BJ (cell line): ENCODE measurements around the gene NGDN. TPM values are rescaled to one million over a fixed set of nuclear protein-coding genes. Genes with fewer than 3 reads are reported as not detected.

Experiments used
- CTCF ChIA-PET: fragments of 350-600 bp; formaldehyde crosslinking; extraction: SDS; loops from one replicate; lab custom pipeline; 2021; ENCODE audit warnings: antibody characterized with exemption, inconsistent platforms; lab: Yijun Ruan, JAX
- POLR2A ChIA-PET: fragments of 300-600 bp; sonication (Branson Sonifier 250); formaldehyde crosslinking; extraction: SDS; loops from one replicate; lab custom pipeline; 2021; ENCODE audit warnings: antibody characterized with exemption; lab: Charles Lee
- DNase-seq: peaks from one replicate; pipeline ENCODE4 v3.0.0-alpha.2; 2011; ENCODE audit warnings: low read depth
- H3K27me3 ChIP-seq: 2 replicates; pipeline ENCODE4 v1.6.0; 2011; ENCODE audit warnings: low read length; ENCODE audit not compliant: control insufficient read depth, insufficient read depth
- H3K36me3 ChIP-seq: 2 replicates; pipeline ENCODE4 v1.5.1; 2011; ENCODE audit warnings: low read length; ENCODE audit not compliant: control insufficient read depth, insufficient read depth
- H3K4me3 ChIP-seq: 2 replicates; pipeline ENCODE4 v1.5.1; 2011; ENCODE audit warnings: low read depth, mild to moderate bottlenecking, control low read depth, low read length
- CTCF ChIP-seq: IDR thresholded peaks from 2 replicates; pipeline ENCODE4 v1.5.1; 2011; ENCODE audit warnings: low read depth, mild to moderate bottlenecking, control low read depth, inconsistent platforms, low read length, moderate library complexity; ENCODE audit not compliant: insufficient read depth
- polyA plus RNA-seq: library from polyadenylated mRNA; depleted of rRNA; stranded (reverse); fragments of >200 nt; gene quantifications from 2 replicates; pipeline ENCODE4 v1.2.3, GENCODE V29; 2011

Gene NGDN
- polyA plus RNA-seq, 1 experiment = 34.5 TPM

DNA sequence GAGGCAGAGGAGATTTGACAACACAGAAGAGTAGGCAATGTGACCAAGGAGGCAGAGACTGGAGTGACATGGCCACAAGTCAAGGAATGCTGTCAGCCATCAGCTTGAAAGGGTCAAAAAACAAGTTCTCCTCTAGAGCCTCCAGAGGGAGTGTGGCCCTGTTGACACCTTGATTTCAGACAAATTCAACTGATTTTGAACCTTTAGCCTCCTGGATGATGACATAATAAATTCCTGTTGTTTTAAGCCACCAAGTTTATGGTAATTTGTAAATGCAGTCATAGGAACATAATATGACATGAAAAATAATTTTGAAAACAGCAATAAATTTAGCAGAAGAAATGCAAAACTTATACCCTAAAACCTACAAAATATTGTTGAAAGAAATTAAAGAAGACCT, 8.5 kb upstream of the NGDN start:
- no peak for TF ChIP-seq CTCF
- ChIA-PET POLR2A (no interaction called here), CTCF (no interaction called here)
- no peaks in the 10 kb centered on the region for H3K36me3 ChIP-seq
- DNase-seq = no peak
- peaks cover 3% of the 10 kb centered on the region for H3K27me3 ChIP-seq
- no peak overlapping the region for H3K4me3 ChIP-seq

DNA sequence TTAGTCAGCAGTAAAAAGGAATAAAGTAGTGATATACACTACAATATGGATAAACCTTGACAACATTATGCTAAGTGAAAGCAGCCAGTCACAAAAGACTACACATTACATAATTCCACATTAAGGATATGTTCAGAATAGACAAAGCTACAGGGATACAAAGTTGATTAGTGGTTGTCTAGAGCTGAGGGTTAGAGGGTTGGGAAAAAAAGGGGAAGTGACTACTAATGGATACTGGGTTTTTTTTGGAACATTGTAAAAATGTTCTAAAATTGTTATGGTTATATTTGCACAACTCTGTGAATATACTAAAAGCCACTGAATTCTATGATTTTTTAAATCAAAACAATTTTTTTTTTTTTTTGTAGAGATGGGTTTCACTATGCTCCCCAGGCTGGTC, 4.8 kb upstream of the NGDN start:
- Histone ChIP-seq H3K36me3 (no peaks in the 10 kb centered on the region), H3K4me3 (no peak overlapping the region), H3K27me3 (peaks cover 3% of the 10 kb centered on the region)
- ChIA-PET CTCF (interaction anchor here (1.1 to 1.2 kb wide), 2 partner anchors 97 to 98 kb away, joined by 3 to 4 read pairs; no protein-coding TSS in a partner anchor), POLR2A (no interaction called here)
- no peak for TF ChIP-seq CTCF
- no peak for DNase-seq

DNA sequence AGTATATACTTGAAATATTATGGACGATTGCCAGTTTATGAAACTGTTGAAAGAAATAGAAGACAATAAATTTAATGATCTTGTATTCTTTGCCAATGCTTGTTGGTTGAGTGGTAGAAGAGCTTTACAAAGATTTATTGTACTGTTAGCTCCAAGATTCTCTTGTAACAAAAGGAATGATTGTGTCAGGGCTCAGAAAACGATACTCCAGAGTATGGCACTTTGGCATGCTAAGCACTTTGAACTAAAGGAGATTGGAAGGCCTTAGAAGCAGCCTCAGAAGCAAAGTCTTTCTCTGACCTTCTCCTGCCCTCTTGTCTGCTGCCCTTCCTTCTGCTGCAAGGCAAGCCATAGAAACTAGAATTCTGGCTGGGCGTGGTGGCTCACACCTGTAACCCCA, 4.2 kb upstream of the NGDN start:
- Histone ChIP-seq H3K36me3 (no peaks in the 10 kb centered on the region), H3K27me3 (peaks cover 3% of the 10 kb centered on the region), H3K4me3 (no peak overlapping the region)
- CTCF ChIA-PET = interaction anchor here (1.1 to 1.2 kb wide), 2 partner anchors 96 to 98 kb away, joined by 3 to 4 read pairs; no protein-coding TSS in a partner anchor
- TF ChIP-seq CTCF = no peak
- DNase-seq = no peak
- POLR2A ChIA-PET = no interaction called here

- peaks cover 2% of the 10 kb centered on the region; the same call in 1 of the 2 replicates for H3K27me3 ChIP-seq
- no peak for DNase-seq
- no peaks in the 10 kb centered on the region; the same call in 1 of the 2 replicates for H3K36me3 ChIP-seq
- ChIA-PET POLR2A (no interaction called here), CTCF (interaction anchor here (0.5 to 20.9 kb wide), 4 partner anchors 11 to 173 kb away, joined by 3 to 479 read pairs (median 3); partner anchors contain the start of genes AP1G2 and THTPA)
- TF ChIP-seq CTCF = no peak
- peak overlapping the region; percentile 45 for H3K4me3 ChIP-seq
These were observed 788 bp upstream of the NGDN start for GRCh38 chr14:23468704-23469126.

GRCh38 chr14:23469906-23470403, 452 bp downstream of the NGDN start:
- POLR2A ChIA-PET = no interaction called here
- peaks cover 2% of the 10 kb centered on the region; the same call in 1 of the 2 replicates for H3K27me3 ChIP-seq
- CTCF ChIA-PET = interaction anchor here (1.0 to 20.9 kb wide), 3 partner anchors 9 to 92 kb away, joined by 3 to 479 read pairs (median 5); partner anchors contain the start of genes AP1G2 and THTPA
- H3K36me3 ChIP-seq = no peaks in the 10 kb centered on the region; the same call in 1 of the 2 replicates
- TF ChIP-seq CTCF = no peak
- DNase-seq = no peak
- H3K4me3 ChIP-seq = peak overlapping the region; percentile 89
